ENCODE data around the gene GDF15. TPM values are rescaled to one million over a fixed set of nuclear protein-coding genes. Genes with fewer than 3 reads are reported as not detected.

Gene GDF15
- total and polyA plus RNA-seq, 2 experiments from 2014 or later = 12.6 to 19.8 TPM

- Histone ChIP-seq H3K27me3 (ENCODE audit: insufficient read depth) (no peaks in the 10 kb centered on the region), H3K27ac (ENCODE audit: low read depth) (no peak overlapping the region), H4K20me1 (replicated peaks; ENCODE audit: insufficient read depth) (no peaks in the 10 kb centered on the region), H3F3A (replicated peaks; ENCODE audit: low read depth) (no peaks in the 10 kb centered on the region), H3K4me3 (no peak overlapping the region), H3K9me2 (ENCODE audit: insufficient read depth) (no peaks in the 10 kb centered on the region), H3K4me2 (no peak overlapping the region), H3K4me1 (ENCODE audit: insufficient read depth) (no peaks in the 10 kb centered on the region), H3K36me3 (ENCODE audit: insufficient read depth) (no peaks in the 10 kb centered on the region), H3K79me2 (replicated peaks; ENCODE audit: insufficient read depth) (no peaks in the 10 kb centered on the region), H2AFZ (no peak overlapping the region)
- TF ChIP-seq ZNF114 (CRISPR knock-in tag; IDR thresholded peaks at IDR 0.05) = no peak
- TF ChIP-seq ZNF462 (CRISPR knock-in tag; IDR thresholded peaks at IDR 0.05) = no peak
- no peak for TF ChIP-seq EZH2 (IDR thresholded peaks at IDR 0.05; ENCODE audit: low read depth, unreplicated experiment)
- TF ChIP-seq ZNF331 (CRISPR knock-in tag; IDR thresholded peaks at IDR 0.05; ENCODE audit: low read depth) = no peak
- TF ChIP-seq STAT1 (IDR thresholded peaks at IDR 0.05; ENCODE audit: unreplicated experiment) = no peak
- no peak for TF ChIP-seq NANOG (IDR thresholded peaks at IDR 0.05; ENCODE audit: borderline replicate concordance)
- no peak for TF ChIP-seq REST (IDR thresholded peaks at IDR 0.05; ENCODE audit: unreplicated experiment)
- Mint-ChIP-seq H3K27me3 (ENCODE audit: insufficient read depth, low read depth, poor library complexity) (peaks cover 5% of the 10 kb centered on the region), H3K36me3 (ENCODE audit: low read depth) (no peaks in the 10 kb centered on the region), H3K27ac (no peak overlapping the region), H3K4me1 (peaks cover 6% of the 10 kb centered on the region), H3K9me3 (no peaks in the 10 kb centered on the region), H3K4me3 (no peak overlapping the region)
- DNase-seq (ENCODE audit: low spot score) (no peak), ATAC-seq (no peak)
Observed at GRCh38 chr19:18406749-18407148, 20.8 kb downstream of the GDF15 start.

All from GM23338 (cell line).